ENCODE data around the gene GSTM4.

GSTM4 gene

GRCh38 chr1:109655615-109656519, at the start of gene GSTM4:
Gene GSTM4 (plus strand): TSS chr1:109656099. CDS start chr1:109656390, 291 bp downstream.
- no peaks in the 10 kb centered on the region for H3K9me3 ChIP-seq (ENCODE audit: severe bottlenecking)
- DNase-seq = peak; percentile 84
- H3K4me3 ChIP-seq (ENCODE audit: low read depth, low read length) = peak within 1 kb of the TSS; percentile 91
- H3K27ac ChIP-seq = peak within 1 kb of the TSS; percentile 20
- no peaks in the 10 kb centered on the region for H3K36me3 ChIP-seq
- H3K27me3 ChIP-seq (ENCODE audit: insufficient read depth, low read depth, severe bottlenecking) = no peaks in the 10 kb centered on the region
- TF ChIP-seq CTCF (IDR thresholded peaks at IDR 0.05; ENCODE audit: low read depth, low read length) = 0 out of 2 replicates have a peak, but pooled peaks have one; percentile 12

GRCh38 chr1:109609881-109610280, 46.0 kb upstream of the GSTM4 start:
- no peaks in the 10 kb centered on the region for H3K9me3 ChIP-seq (ENCODE audit: severe bottlenecking)
- H3K27me3 ChIP-seq (ENCODE audit: insufficient read depth, low read depth, severe bottlenecking) = no peaks in the 10 kb centered on the region
- DNase-seq = no peak
- no peak overlapping the region for H3K4me3 ChIP-seq (ENCODE audit: low read depth, low read length)
- TF ChIP-seq CTCF (IDR thresholded peaks at IDR 0.05; ENCODE audit: low read depth, low read length) = no peak
- H3K36me3 ChIP-seq = peaks cover 50% of the 10 kb centered on the region
- peak overlapping the region; percentile 95 for H3K27ac ChIP-seq

- H3K36me3 ChIP-seq = peaks cover 42% of the 10 kb centered on the region
- H3K27me3 ChIP-seq (ENCODE audit: insufficient read depth, low read depth, severe bottlenecking) = no peaks in the 10 kb centered on the region
- H3K9me3 ChIP-seq (ENCODE audit: severe bottlenecking) = no peaks in the 10 kb centered on the region
- no peak for DNase-seq
- peak overlapping the region; percentile 21 for H3K4me3 ChIP-seq (ENCODE audit: low read depth, low read length)
- H3K27ac ChIP-seq = peak overlapping the region; percentile 95
- no peak for TF ChIP-seq CTCF (IDR thresholded peaks at IDR 0.05; ENCODE audit: low read depth, low read length)
Measured at GRCh38 chr1:109610609-109611307, 45.1 kb upstream of the GSTM4 start.

GRCh38 chr1:109611308-109611990, 44.5 kb upstream of the GSTM4 start:
- DNase-seq = peak; percentile 92
- TF ChIP-seq CTCF (IDR thresholded peaks at IDR 0.05; ENCODE audit: low read depth, low read length) = no peak

GRCh38 chr1:109613361-109614147, 42.3 kb upstream of the GSTM4 start:
- H3K4me3 ChIP-seq (ENCODE audit: low read depth, low read length) = peak overlapping the region; percentile 58
- no peaks in the 10 kb centered on the region for H3K9me3 ChIP-seq (ENCODE audit: severe bottlenecking)
- peak; percentile 79 for DNase-seq
- H3K27ac ChIP-seq = peak overlapping the region; percentile 95
- no peaks in the 10 kb centered on the region for H3K27me3 ChIP-seq (ENCODE audit: insufficient read depth, low read depth, severe bottlenecking)
- no peak for TF ChIP-seq CTCF (IDR thresholded peaks at IDR 0.05; ENCODE audit: low read depth, low read length)
- H3K36me3 ChIP-seq = peaks cover 21% of the 10 kb centered on the region

More at GRCh38 chr1:109611308-109611990, 44.5 kb upstream of the GSTM4 start:
- H3K27me3 ChIP-seq (ENCODE audit: insufficient read depth, low read depth, severe bottlenecking) = no peaks in the 10 kb centered on the region
- H3K27ac ChIP-seq = peak overlapping the region; percentile 95
- peak overlapping the region; percentile 58 for H3K4me3 ChIP-seq (ENCODE audit: low read depth, low read length)
- peaks cover 35% of the 10 kb centered on the region for H3K36me3 ChIP-seq
- no peaks in the 10 kb centered on the region for H3K9me3 ChIP-seq (ENCODE audit: severe bottlenecking)
